GM19372 (cell line): Measurements from ENCODE around the gene TPM1.

Source experiments
- ATAC-seq: cut with Tn5 transposase; IDR thresholded peaks from one replicate; pipeline ENCODE4 v1.9.1; 2021; ENCODE audit warnings: mild to moderate bottlenecking, low read depth, moderate library complexity; ENCODE audit not compliant: unreplicated experiment

The TPM1 gene

DNA sequence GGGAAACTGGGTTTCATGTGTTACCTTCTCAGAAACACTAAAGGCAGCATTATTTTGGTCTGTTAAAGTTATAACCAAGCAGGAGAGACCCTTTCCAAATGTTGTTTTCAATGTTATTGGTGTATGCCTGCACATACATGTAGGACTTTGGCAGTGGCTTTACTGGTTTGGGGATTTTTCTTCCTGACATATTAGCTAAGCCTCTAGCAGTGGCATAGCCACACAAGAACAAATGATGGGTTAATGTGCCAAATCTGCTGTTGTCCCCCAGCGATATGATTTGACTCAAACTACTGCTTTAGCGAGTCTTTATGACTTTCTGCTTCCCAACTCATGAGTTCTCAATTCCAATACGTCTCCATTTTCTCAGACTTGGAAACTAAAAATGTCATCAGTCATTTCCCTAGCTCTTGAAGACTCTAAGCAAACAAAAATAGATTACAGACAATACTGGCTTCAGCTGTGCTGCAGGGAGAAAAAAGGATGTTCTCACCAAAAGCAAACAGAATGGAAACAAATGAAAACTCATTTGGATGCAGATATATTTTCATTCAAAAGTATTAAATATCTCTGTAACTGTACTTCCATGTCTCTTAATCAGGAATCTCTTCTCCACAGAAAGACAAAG is 29.6 kb downstream of the TPM1 start:
- no peak for ATAC-seq

DNA sequence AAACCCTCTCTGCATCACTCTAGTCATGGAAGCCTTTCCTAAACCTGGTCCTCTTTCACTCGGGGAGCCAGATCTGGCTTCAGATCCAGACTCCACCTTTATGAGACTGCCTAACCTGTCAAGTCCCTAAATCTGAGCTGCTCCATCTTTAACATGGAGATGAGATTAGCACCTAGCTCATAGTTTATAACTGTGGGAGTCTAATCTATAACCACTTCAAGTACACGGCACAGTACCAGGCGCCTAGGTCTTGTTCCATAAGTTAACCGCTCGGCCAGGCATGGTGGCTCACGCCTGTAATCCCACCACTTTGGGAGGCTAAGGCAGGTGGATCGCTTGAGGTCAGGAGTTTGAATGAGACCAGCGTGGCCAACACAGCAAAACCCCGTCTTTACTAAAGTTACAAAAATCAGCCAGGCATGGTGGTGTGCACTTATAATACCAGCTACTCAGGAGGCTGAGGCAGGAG is 30.3 kb downstream of the TPM1 start:
- no peak for ATAC-seq

DNA sequence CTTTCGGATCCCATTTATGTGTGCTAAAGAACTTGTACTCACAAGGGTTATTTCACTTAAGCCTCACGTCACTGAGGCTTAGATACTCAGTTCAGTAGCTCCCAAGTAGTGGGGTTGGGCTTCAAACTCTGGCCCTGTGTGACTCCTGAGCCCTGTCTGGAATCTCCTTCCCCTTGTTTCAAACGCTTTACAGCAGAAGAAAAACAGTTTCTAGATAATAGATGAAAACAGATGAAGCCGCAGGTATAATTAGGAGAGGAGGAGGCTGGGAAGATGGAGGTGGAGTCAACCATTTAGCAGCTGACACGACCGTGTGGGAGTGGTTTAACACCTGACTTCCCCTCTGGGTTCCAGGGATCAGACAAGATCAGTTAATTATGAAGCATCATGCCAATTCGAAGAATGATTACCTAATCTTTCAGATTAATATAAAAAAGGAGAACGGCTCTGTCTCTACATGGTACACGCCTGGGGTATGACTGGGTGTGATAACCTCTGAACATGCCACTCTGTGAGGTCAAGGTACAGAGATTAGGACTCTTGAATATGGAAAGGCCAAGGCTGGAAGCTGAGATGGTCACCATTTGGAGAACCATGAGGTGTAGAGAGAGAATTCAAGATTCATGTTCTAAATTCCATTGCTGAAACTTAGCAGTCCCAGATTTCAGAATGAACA is 31.1 kb downstream of the TPM1 start:
- no peak for ATAC-seq

DNA sequence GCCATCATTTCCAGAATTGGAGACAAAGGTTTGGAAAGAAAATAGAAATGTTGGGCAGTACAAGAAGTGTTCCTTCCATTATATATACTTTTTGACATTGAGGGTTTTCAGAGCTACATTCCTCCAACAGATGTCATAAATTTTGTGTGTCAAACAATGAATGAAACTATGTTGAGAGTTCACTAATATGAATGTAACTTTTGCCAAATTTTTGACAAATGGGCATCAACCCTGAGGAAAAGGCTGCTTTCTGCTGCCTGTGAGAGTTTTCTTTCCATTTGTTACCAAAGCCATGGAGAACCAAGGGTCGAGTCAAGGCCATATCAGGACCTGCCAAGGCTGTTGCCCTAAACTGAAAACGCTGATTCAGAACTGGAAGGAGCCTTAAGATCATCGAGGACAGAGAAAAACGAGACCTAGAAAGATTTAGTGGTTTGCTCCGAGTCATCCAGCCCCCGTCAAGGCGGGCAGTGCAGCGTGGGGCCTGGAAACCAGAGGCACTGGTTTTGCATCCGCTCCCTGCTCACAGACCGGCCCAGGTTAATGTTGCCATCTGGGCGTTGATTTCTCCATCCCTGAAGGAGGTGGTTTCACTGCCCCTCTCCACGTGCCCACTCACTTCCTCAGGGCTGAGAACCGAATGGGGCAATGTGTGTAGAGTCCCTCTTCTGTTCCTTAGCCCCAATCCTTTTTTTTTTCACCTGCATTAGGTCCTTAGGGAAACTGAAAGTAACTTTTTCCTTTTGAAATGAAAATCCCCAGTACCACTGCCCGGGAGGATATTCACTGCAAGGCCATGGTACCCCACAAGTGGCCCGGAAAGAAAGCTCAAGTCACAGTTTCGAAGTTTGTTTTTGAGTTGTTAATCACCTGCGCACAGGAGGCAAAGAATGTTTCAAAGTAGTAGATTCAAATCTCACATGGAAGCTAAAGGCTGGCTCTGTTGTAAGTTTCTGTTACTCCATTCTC is 32.8 kb downstream of the TPM1 start:
- no peak for ATAC-seq

DNA sequence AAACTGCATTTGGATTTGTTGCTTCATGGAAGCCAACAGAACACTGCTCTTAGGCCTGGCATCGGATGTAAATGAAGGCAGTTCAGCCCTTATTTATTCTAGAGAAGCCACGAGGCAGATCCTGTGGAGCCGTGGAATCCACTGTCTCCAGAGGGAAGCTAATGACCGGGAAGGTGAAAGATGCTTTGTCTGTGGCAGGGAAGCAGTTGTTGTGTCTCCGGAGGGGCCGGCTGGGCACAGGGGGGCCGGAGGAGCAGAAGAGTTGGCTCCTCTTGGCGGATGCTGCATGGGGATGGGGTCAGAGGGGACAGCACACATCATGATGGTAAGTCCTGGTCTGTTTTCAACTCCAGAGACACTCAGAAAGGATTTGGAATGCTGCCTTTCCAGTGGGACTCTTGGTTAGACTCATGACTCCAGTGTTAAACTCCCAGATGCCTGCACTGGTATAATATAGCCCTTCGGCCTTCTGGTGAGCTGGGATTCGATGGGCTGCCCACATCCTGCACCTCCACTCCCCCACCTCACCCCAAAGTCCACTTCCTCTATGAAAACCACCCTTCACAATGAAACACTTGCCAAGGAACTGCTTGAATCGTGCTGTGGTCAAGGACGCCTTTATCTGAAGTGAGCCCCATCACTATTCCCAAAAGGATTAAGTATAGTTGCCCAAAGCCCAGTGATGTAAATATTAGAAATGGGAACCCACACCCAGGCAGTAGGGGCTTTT is 33.6 kb downstream of the TPM1 start:
- no peak for ATAC-seq

DNA sequence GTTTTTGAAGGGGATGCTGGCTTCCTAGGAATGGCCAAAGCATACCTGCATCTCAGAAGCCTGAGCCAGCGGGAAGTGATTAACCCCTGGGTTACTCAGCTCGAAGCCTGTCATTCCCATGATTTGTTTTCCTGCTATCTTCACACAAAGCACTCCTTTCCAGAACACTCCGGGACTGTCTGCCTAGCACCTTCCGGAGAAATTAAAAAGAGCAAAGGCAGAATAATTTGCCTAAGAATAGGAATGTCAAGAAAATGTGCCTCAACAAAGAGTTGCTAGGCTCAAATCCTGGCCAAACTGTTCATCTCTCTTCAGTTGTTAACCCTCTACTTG is 34.1 kb downstream of the TPM1 start:
- ATAC-seq = no peak

DNA sequence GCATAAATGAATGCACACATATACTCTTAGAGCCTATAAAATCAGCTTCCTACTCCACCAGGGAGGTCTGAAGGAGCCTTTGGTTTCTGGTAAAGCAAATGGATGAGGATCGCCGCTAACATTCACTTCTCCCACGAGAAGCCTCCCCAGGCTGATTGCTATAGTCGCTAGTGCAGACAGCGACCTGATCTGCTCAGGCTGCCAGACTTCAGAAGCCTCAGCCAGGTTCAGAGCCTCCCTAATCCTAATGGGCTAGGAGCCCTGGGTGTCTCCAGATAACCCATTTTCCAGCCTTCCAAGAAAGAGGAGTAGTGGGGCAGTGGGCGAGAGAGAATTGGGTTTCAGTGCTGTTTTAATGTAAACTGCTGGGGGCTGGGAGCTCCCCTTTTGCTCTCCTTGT is 35.4 kb downstream of the TPM1 start:
- no peak for ATAC-seq

DNA sequence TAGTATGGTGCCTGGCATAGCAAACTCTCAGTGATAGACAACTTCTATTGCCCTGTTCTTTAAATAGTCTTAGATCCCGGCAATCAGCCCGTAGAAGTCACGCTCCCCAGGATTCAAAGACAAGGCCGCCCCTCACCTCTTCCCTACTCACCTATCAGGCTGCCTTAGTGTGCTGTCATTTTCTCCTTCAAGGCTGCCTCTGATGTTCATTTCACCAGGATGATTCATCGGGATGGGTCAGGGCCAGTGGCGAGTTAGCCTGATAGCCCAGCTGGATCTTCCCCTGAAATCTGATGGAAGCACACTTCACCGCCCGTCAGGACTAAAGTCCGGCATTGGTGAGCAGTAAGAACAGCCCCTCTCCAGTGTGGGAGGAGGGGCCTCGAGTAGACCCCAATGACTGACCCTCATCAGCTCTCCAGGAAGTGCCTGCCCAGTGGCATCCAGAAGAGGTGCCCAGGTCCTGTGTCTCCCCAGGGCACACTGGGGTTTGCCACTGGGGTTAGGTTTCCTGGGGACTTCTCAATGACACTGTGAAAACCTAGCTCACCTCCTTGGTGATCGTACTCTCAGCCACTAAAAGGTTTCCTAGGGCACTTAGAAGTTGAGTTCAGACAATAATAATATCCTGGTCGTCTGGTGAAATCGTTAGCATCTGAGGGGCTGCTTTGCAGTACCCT is 37.5 kb downstream of the TPM1 start:
- no peak for ATAC-seq

DNA sequence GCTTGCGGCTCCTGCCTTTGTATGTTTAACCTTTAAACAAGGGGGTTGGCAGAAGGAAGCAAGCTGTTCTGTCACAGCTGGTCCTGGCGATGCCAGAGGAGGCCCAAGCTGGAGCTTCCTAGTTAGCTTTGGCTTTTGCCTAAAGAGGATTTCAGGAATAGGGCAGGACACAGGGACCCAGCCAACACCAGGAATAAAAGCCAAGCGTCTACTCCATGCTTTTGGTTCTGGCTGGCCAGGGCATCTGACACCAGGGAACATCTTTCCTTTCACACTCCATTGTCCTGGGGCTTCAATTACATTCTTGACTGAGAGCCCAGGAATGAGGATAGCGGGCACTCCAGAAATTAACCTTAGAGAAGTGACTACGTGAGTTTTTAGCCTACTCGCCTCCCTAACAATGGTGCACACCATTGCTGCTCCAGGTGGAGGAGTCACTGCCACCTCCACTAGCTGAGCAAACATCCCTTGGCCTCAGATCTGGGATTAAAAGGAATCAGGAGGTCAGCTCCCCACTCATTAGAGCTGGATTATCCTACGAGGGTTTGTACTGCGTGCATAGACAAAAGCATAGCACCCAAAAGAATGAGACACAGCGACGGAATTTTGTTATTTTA is 38.2 kb downstream of the TPM1 start:
- ATAC-seq = no peak

DNA sequence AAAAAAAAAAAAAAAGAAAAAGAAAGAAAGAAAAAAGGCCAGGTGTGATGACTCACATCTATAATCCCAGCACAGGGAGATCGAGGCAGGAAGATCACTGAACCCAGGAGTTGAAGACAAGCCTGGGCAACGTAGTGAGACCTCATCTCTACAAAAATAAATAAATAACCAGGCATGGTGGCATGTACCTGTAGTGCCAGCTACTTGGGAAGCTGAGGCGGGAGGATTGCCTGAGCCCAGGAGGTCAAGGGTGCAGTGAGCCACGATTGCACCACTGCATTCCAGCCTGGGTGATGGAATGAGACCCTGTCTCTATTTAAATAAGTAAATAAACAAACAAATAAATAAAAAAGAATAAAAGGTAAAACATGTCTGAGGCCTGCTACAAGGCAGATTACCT is 39.8 kb downstream of the TPM1 start:
- ATAC-seq = no peak

DNA sequence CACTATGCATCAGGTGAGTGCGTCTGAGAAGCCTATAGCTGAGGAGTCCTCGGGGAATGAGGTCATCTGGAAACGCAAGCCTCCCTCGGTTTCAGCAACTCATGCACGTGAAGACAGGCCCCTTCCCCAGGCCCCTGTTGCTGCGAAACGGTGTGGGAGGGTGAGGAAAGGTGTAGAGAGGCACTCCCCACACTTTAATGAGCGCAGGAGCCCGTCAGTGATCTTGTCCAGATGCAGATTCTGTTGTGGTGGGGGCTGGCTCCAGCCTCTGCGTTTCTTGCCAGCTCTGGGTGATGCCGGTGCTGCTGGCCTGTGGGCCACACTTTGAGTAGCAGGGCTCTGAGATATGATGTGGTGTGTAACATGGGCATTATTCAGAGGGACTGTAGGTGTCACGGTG is 40.5 kb downstream of the TPM1 start:
- ATAC-seq = no peak

DNA sequence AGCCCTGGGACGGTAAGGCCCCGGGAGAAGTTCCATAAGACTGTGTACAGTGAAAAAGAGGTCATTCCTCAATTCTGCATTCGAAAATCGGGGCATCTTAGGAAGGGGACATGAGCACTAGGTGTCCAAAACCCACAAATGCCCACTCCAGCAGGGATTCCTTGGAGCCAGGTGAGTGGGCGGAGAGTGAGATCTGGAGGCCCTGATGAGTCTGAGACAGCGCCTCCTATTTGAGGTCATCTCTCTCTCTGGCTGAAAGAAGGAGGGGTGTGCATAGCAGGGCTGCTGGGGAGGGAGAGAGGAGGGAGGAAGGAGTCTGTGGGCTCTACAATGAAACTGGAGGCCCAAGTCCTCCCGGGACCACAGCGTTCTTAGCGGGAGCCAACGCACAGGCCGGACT is 41.0 kb downstream of the TPM1 start:
- no peak for ATAC-seq

DNA sequence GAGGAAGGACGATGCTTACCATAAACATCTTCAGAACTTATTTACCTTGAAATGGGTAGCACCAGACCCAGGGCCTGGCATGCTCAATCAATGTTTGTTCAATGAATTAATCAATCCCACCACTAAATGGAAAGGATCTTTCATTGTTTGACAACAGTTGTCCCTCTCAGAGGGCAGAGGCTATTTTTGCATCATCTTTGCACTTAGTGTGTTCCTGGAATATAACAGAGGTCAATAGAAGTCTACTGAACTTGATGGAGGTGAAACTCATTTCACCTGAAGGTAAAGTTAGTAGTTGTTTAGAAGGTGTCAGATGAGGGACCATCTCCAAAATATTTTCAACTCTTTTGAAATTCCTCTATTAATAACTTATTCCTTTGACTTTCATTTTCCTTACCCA is 42.3 kb downstream of the TPM1 start:
- no peak for ATAC-seq

DNA sequence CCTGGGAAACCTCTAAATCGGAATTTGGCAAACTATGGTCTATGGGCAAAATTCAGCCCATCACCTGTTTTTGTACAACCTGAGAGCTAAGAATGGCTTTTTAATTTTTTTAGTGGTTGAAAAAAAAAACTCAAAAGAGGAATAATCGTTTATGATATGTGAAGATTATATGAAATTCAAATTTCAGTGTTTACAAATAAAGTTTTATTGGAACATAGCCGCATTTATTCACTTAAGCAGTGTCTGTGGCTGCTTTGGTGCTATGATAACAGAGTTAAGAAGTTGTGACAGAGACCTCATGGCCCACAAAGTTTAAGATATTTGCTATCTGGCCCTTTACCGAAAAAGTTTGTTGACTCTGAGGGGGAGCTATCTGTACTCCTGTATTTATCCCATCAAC is 42.7 kb downstream of the TPM1 start:
- no peak for ATAC-seq

DNA sequence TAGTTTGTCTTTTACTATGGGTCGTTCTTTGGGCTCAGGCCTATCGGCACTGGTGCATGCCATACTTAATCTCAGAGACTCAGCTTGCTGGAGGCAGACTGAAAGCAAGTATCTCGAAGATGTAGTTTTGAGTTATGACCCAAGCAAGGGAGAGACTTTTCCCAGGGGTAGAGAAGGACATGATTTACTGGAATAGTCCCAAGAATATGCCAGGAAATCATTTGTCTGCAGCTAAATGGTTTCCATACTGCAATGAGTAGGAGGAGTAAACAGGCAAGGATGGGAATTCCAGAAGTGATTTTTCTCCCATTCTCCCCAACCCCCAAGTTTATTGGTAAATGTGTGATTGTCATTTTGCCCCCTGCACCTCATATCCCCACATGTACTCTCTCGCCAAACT is 43.7 kb downstream of the TPM1 start:
- no peak for ATAC-seq

DNA sequence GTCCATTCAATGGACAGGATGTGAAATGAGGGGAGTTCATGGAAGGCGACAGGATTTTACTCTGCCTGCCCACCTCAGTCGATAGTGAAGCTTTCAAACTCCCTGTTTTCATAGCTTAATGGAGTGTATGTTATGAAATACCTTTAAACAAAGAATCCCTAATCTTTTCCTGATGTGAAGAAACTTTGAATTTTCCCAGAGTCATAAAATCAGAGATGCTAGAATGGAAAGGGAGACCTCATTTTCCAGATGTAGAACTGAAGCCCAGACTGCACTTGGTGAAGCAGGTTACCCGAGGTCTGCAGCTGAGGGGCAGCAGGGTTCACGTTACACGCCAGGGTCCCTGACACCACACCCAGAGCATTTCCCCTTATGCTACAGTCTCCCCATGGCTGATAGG is 44.4 kb downstream of the TPM1 start:
- ATAC-seq = no peak

DNA sequence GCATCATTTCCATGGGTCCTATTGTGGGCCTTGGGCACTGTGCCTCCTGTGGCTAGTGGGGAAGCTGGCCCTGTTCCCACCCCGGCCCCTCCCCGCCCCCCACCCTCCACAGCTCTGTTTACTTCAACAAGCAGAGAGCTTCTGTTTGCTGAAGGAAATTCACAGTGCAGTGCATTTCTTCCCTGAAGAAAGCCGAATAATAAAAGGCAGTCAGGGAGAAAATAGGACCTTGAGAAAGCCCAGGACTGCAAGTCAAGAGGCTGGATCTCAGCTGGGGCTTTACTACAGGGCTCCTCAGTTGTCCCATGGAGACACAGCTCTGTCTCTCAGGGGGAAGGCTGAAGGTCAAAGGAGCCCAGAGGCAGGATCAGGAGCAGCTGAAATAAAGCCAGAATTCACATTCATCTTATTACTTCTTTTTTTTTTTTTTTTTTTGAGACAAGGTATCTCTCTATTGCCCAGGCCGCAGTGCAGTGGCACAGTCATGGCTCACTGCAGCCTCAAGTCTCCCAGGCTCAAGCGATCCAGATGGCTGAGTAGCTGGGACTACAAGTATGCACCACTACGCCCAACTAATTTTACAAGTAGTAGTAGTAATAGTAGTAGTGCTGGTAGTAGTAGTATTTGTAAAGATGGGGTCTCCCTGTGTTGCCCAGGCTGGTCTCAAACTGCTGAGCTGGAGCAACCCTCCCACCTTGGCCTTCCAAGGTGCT is 46.1 kb downstream of the TPM1 start:
- no peak for ATAC-seq

DNA sequence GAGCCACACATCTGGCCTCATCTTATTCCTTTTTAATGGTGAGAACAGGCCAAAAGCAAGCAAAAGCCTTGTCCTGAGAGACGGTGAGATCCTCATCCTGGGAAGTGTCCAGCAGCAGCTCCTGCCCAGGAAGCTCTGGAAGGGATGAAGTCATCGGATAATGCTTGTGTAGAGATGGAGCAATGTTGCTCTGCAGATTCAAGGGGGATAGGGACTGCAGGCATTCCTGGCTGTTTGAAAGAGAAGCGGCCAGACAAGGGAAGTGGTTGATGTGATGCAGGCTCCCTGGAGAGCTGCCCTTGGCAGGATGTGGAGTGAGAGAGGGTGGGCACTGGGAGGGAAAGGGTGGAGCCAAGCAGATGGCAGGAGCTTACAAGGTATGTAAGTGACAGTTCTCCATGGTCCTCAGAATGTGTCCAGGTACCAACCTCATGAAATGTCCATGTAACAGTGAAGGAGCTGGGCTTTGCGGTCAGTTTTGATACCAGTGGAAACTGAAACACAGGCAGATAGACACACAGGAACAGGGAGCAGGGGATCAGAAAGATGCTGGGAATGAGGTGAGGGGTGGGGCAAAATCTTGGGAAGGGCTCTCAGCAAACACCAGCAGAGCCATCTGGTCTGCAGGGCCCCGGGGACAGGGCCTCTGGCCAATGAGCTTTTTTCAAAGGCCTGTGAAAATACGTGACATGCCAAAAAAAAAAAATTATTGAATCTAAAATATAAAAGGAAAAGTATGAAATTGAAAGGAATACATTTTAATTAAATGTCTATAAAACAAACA is 46.9 kb downstream of the TPM1 start:
- no peak for ATAC-seq
